ENCODE measurements around the gene ZNF860.
"Not testable (repeated sequence)": the region's sequence is repeated elsewhere in the genome, so short reads cannot be mapped to it uniquely, and the experiment has no call there.

Gene ZNF860

GRCh38 chr3:31962801-31963205 is 18.7 kb upstream of the ZNF860 start:
- peak in 1 of 6 experiments; percentile 0 for DNase-seq

- no peak for DNase-seq
Observed at GRCh38 chr3:31966978-31967591, 14.5 kb upstream of the ZNF860 start.

- DNase-seq: no peak
Observed at GRCh38 chr3:31967592-31967991, 14.0 kb upstream of the ZNF860 start.

- DNase-seq: no peak
Observed at GRCh38 chr3:31968369-31968926, 13.1 kb upstream of the ZNF860 start.

GRCh38 chr3:31968927-31969418 is 12.6 kb upstream of the ZNF860 start:
- no peak for DNase-seq

- DNase-seq: no peak
Observed at GRCh38 chr3:31971607-31972006, 9.9 kb upstream of the ZNF860 start.

GRCh38 chr3:31973081-31973480 is 8.5 kb upstream of the ZNF860 start:
- DNase-seq: no peak

GRCh38 chr3:31973837-31974236 is 7.7 kb upstream of the ZNF860 start:
- DNase-seq: no peak

GRCh38 chr3:31974471-31974870 is 7.1 kb upstream of the ZNF860 start:
- no peak for DNase-seq

GRCh38 chr3:31974964-31975363 is 6.6 kb upstream of the ZNF860 start:
- DNase-seq: no peak

GRCh38 chr3:31976302-31976701 is 5.2 kb upstream of the ZNF860 start:
- DNase-seq: no peak

- DNase-seq: no peak
Observed at GRCh38 chr3:31977736-31978135, 3.8 kb upstream of the ZNF860 start.

- DNase-seq: no peak
Observed at GRCh38 chr3:31978553-31978952, 3.0 kb upstream of the ZNF860 start.

GRCh38 chr3:31979001-31979697 is 2.4 kb upstream of the ZNF860 start:
- DNase-seq: no peak

- peak in 3 of 6 experiments; percentile 30 to 55 (median 34) for DNase-seq
Observed at GRCh38 chr3:31980530-31981205, 882 bp upstream of the ZNF860 start.

GRCh38 chr3:31984321-31984720 is 2.8 kb downstream of the ZNF860 start:
- no peak for DNase-seq

- DNase-seq: no peak
Observed at GRCh38 chr3:31985831-31986230, 4.3 kb downstream of the ZNF860 start.

GRCh38 chr3:31988271-31988670 is 6.7 kb downstream of the ZNF860 start:
- DNase-seq: no peak

GRCh38 chr3:31992995-31993394 is 11.4 kb downstream of the ZNF860 start:
- not testable (repeated sequence) for DNase-seq

- no peak for DNase-seq
Observed at GRCh38 chr3:31993843-31994242, 12.3 kb downstream of the ZNF860 start.

GRCh38 chr3:31995026-31995425 is 13.5 kb downstream of the ZNF860 start:
- DNase-seq: not testable (repeated sequence)

- DNase-seq: no peak
Observed at GRCh38 chr3:31996195-31996594, 14.6 kb downstream of the ZNF860 start.

GRCh38 chr3:31997500-31997899 is 15.9 kb downstream of the ZNF860 start:
- DNase-seq: no peak

All from stimulated activated naive CD4-positive, alpha-beta T cell (primary cell).